SK-N-SH (cell line): ENCODE measurements around the gene SIAH3. TPM values are rescaled to one million over a fixed set of nuclear protein-coding genes. Genes with fewer than 3 reads are reported as not detected.

Experiments
- CTCF ChIA-PET: fragments of 300-600, 350-600 bp; formaldehyde crosslinking; extraction: SDS; loops from one replicate; lab custom pipeline; 2021; lab: Yijun Ruan, JAX
- POLR2A ChIA-PET: fragments of 350-600 bp; sonication (Branson Sonifier 250); formaldehyde crosslinking; extraction: SDS; loops from one replicate; lab custom pipeline; 2020; ENCODE audit warnings: antibody characterized with exemption, inconsistent platforms; lab: Yijun Ruan, JAX
- DNase-seq: peaks from one replicate; pipeline ENCODE4 v3.0.0; 2012
- H2AFZ ChIP-seq: fragments of 200-600 bp; sonication (generic); 2 replicates; pipeline ENCODE4 v1.8.1; 2016; ENCODE audit warnings: antibody characterized with exemption, mild to moderate bottlenecking, low read depth
- H3F3A ChIP-seq: fragments of 200-600 bp; sonication (generic); replicated peaks from 2 replicates; pipeline ENCODE3; 2016; ENCODE audit warnings: antibody characterized with exemption, mild to moderate bottlenecking; ENCODE audit not compliant: insufficient read depth
- H3K27ac ChIP-seq, 2 experiments: fragments of 200-500 bp in 1 of 2; fragments of 200-600 bp in 1 of 2; sonication (Bioruptor generic) in 1 of 2; sonication (generic), shearing (Covaris generic) in 1 of 2; 2 replicates each; pipeline versions ENCODE4 v1.5.1 to v1.6.1; 2014 to 2016; ENCODE audit warnings: low read depth in 2 of 2, inconsistent platforms in 1 of 2, low read length in 1 of 2, mild to moderate bottlenecking in 1 of 2, mixed read lengths in 1 of 2
- H3K27me3 ChIP-seq: fragments of 200-600 bp; sonication (generic), shearing (Covaris generic); 2 replicates; pipeline ENCODE4 v1.6.1; 2016; ENCODE audit warnings: mixed run types; ENCODE audit not compliant: insufficient read depth
- H3K36me3 ChIP-seq, 2 experiments: fragments of 200-500 bp in 1 of 2; fragments of 200-600 bp in 1 of 2; sonication (Bioruptor generic) in 1 of 2; sonication (generic) in 1 of 2; replicated peaks in 1 of 2; 2 replicates each; pipeline versions ENCODE3 to v1.5.1; 2014 to 2016; ENCODE audit warnings: low read length in 1 of 2, mild to moderate bottlenecking in 1 of 2; ENCODE audit not compliant: insufficient read depth in 2 of 2, control insufficient read depth in 1 of 2
- H3K4me1 ChIP-seq, 2 experiments: fragments of 200-500 bp in 1 of 2; fragments of 200-600 bp in 1 of 2; sonication (Bioruptor generic) in 1 of 2; sonication (generic), shearing (Covaris generic) in 1 of 2; 2 replicates each; pipeline versions ENCODE4 v1.5.1 to v1.6.1; 2014 to 2016; ENCODE audit warnings: low read depth in 1 of 2, low read length in 1 of 2, mixed run types in 1 of 2; ENCODE audit not compliant: insufficient read depth in 2 of 2, control insufficient read depth in 1 of 2
- H3K4me2 ChIP-seq: fragments of 200-600 bp; sonication (generic), shearing (Covaris generic); 2 replicates; pipeline ENCODE4 v1.6.1; 2017; ENCODE audit warnings: mixed run types
- H3K4me3 ChIP-seq, 2 experiments: fragments of 200-500 bp in 1 of 2; fragments of 200-600 bp in 1 of 2; sonication (Bioruptor generic) in 1 of 2; sonication (generic), shearing (Covaris generic) in 1 of 2; 2 replicates each; pipeline versions ENCODE4 v1.5.1 to v1.8.1; 2014 to 2016; ENCODE audit warnings: low read depth in 2 of 2, inconsistent platforms in 1 of 2, low read length in 1 of 2, mild to moderate bottlenecking in 1 of 2, mixed read lengths in 1 of 2, moderate library complexity in 1 of 2
- H3K79me2 ChIP-seq: fragments of 200-600 bp; sonication (generic); 2 replicates; pipeline ENCODE4 v1.8.1; 2017; ENCODE audit warnings: mild to moderate bottlenecking; ENCODE audit not compliant: insufficient read depth
- H3K9ac ChIP-seq: fragments of 200-600 bp; sonication (generic); 2 replicates; pipeline ENCODE4 v1.6.1; 2017; ENCODE audit warnings: mixed run types
- H3K9me2 ChIP-seq: fragments of 200-600 bp; sonication (generic); 2 replicates; pipeline ENCODE4 v1.6.1; 2017; ENCODE audit warnings: mixed run types
- H3K9me3 ChIP-seq: fragments of 200-600 bp; sonication (generic); 2 replicates; pipeline ENCODE4 v1.6.1; 2017; ENCODE audit warnings: mixed run types, mild to moderate bottlenecking, moderate library complexity
- H4K20me1 ChIP-seq: fragments of 200-600 bp; sonication (generic); 2 replicates; pipeline ENCODE4 v1.6.1; 2017; ENCODE audit warnings: mild to moderate bottlenecking, mixed run types; ENCODE audit not compliant: insufficient read depth
- FOSL2 ChIP-seq: IDR thresholded peaks from 2 replicates; pipeline ENCODE4 v1.4.0; 2012; ENCODE audit warnings: low read depth, mild to moderate bottlenecking, moderate library complexity, borderline replicate concordance
- FOXJ3 ChIP-seq: sonication (generic); formaldehyde crosslinking; IDR thresholded peaks from 2 replicates; pipeline ENCODE4 v1.5.1; 2020; ENCODE audit warnings: mild to moderate bottlenecking, missing genetic modification reagents
- FOXM1 ChIP-seq: IDR thresholded peaks from 2 replicates; pipeline ENCODE4 v1.4.0; 2012; ENCODE audit warnings: low read depth, mild to moderate bottlenecking
- GATA2 ChIP-seq: sonication (generic); formaldehyde crosslinking; IDR thresholded peaks from 2 replicates; pipeline ENCODE4 v1.5.0; 2020; ENCODE audit warnings: mild to moderate bottlenecking, missing genetic modification reagents
- RCOR1 ChIP-seq: fragments of 150-350 bp; IDR thresholded peaks from 2 replicates; pipeline ENCODE4 v1.6.1; 2017; ENCODE audit warnings: antibody characterized with exemption, low read length
- RFX5 ChIP-seq: IDR thresholded peaks from 2 replicates; pipeline ENCODE4 v1.6.1; 2012; ENCODE audit warnings: mild to moderate bottlenecking, improper control_type of control experiment, low read length
- TAF1 ChIP-seq: IDR thresholded peaks from 2 replicates; pipeline ENCODE4 v1.6.1; 2012; ENCODE audit warnings: low read depth, mild to moderate bottlenecking, low read length, moderate library complexity, borderline replicate concordance
- WGBS: methylation state at CpG from one replicate; pipeline ENCODE4 v1.1.6; 2017; ENCODE audit warnings: low lambda C conversion rate; 5-methylcytosine and 5-hydroxymethylcytosine counted together
- polyA plus RNA-seq, 3 experiments: library from polyadenylated mRNA; depleted of rRNA; stranded (reverse); fragments of >200 nt; gene quantifications; 2 replicates each; pipeline ENCODE4 v1.2.3, GENCODE V29; 2012
- TF ChIP-seq, protein P1 (sequence below): fragments of 150-350 bp; IDR thresholded peaks from 2 replicates; pipeline ENCODE4 v1.6.1; 2017; ENCODE audit warnings: antibody characterized with exemption, low read length, low read depth, borderline replicate concordance
- TF ChIP-seq, protein P2 (sequence below): IDR thresholded peaks from 2 replicates; pipeline ENCODE4 v1.4.0; 2012; ENCODE audit warnings: low read depth, borderline replicate concordance
- TF ChIP-seq, protein P3 (sequence below): IDR thresholded peaks from 2 replicates; pipeline ENCODE4 v1.4.0; 2012; ENCODE audit warnings: low read depth, borderline replicate concordance
- TF ChIP-seq, protein P4 (sequence below): fragments of 150-350 bp; IDR thresholded peaks from 2 replicates; pipeline ENCODE4 v1.6.1; 2016; ENCODE audit warnings: mild to moderate bottlenecking, low read depth, low read length

Gene SIAH3
- polyA plus RNA-seq, 1 of the 3 experiments (the other 2 are of a cell fraction): 0.08 TPM

DNA sequence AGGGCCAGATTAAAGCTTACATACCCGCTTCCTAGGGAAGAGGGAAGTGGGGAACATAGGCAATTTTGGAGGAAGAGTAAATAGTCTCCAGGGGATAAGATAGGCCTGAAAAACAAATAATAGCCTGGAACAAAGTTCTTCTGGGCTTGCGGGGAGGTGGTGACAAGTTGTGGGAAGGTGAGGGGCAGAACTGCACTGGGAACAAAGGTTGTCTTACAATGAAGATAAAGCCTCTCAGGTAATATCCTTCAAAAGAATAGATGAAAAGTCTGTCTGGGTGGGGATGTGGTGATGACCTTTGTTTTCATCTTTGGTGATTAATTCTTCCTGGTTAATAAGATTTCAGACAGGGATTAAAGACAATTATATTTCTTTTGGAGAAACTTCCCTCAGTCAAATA lies 80.7 kb downstream of the SIAH3 start (continued):
- TF ChIP-seq, protein P1, sequence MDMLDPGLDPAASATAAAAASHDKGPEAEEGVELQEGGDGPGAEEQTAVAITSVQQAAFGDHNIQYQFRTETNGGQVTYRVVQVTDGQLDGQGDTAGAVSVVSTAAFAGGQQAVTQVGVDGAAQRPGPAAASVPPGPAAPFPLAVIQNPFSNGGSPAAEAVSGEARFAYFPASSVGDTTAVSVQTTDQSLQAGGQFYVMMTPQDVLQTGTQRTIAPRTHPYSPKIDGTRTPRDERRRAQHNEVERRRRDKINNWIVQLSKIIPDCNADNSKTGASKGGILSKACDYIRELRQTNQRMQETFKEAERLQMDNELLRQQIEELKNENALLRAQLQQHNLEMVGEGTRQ: no peak
- TF ChIP-seq TAF1: no peak
- TF ChIP-seq, all 33 proteins: peak for 0

DNA sequence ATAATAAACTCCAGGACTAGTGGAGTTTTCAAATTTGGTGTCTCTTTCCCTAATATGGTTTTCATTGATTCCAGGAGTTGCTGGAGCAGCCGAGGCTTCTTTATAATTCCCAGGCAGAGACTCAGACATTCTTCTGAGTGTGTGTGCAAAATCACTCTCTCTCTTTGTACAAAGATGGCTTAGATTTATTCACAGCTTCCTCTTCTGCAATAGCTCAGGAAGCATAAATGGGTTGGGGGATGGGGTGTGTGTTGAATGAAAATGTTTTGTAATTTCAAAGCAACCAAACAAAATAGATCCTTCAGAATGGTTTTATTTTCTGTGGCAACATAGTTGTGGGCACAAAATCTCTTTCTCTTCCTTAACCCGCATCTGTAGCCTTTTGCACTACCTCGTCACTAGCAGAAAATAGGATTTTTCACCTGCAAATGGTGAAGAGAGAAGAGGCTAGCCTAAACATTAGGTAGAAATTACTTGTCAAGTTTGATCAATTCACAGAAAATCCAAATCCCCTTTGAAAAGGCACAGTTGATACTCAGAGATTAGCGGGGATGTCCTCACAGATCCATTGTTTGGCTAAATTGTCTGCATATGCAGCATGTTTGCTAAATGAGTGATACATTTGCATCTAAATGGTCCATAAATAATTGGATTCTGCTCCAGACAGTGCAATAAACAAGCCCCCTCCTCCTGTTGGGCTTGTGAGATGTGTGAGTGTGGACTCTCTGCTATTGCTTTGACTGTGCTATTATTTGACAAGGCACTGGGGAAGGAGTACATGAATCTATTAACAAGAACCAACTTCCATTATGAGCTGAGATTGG lies 82.7 kb downstream of the SIAH3 start:
- H3K9me3 ChIP-seq: no peaks in the 10 kb centered on the region
- no peaks in the 10 kb centered on the region for H3K9me2 ChIP-seq
- ChIA-PET POLR2A (no interaction called here), CTCF (no interaction called here)
- no peaks in the 10 kb centered on the region for H3K36me3 ChIP-seq
- peaks cover 0 to 2% of the 10 kb centered on the region in 2 experiments; a peak in 3 of 4 replicates for H3K4me1 ChIP-seq
- H2AFZ ChIP-seq: no peak overlapping the region
- no peak overlapping the region for H3K4me3 ChIP-seq
- no peak for DNase-seq
- TF ChIP-seq RFX5 (no peak), FOSL2 (no peak), FOXM1 (no peak), RCOR1 (no peak), GATA2 (CRISPR knock-in tag) (no peak), FOXJ3 (no peak)
- TF ChIP-seq, protein P2, sequence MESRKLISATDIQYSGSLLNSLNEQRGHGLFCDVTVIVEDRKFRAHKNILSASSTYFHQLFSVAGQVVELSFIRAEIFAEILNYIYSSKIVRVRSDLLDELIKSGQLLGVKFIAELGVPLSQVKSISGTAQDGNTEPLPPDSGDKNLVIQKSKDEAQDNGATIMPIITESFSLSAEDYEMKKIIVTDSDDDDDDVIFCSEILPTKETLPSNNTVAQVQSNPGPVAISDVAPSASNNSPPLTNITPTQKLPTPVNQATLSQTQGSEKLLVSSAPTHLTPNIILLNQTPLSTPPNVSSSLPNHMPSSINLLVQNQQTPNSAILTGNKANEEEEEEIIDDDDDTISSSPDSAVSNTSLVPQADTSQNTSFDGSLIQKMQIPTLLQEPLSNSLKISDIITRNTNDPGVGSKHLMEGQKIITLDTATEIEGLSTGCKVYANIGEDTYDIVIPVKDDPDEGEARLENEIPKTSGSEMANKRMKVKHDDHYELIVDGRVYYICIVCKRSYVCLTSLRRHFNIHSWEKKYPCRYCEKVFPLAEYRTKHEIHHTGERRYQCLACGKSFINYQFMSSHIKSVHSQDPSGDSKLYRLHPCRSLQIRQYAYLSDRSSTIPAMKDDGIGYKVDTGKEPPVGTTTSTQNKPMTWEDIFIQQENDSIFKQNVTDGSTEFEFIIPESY: no peak
- TF ChIP-seq, protein P3, sequence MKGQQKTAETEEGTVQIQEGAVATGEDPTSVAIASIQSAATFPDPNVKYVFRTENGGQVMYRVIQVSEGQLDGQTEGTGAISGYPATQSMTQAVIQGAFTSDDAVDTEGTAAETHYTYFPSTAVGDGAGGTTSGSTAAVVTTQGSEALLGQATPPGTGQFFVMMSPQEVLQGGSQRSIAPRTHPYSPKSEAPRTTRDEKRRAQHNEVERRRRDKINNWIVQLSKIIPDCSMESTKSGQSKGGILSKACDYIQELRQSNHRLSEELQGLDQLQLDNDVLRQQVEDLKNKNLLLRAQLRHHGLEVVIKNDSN: no peak
- TF ChIP-seq, protein P4, sequence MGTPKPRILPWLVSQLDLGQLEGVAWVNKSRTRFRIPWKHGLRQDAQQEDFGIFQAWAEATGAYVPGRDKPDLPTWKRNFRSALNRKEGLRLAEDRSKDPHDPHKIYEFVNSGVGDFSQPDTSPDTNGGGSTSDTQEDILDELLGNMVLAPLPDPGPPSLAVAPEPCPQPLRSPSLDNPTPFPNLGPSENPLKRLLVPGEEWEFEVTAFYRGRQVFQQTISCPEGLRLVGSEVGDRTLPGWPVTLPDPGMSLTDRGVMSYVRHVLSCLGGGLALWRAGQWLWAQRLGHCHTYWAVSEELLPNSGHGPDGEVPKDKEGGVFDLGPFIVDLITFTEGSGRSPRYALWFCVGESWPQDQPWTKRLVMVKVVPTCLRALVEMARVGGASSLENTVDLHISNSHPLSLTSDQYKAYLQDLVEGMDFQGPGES: no peak
- no peak overlapping the region for H3K27ac ChIP-seq
- H4K20me1 ChIP-seq: no peaks in the 10 kb centered on the region
- no peaks in the 10 kb centered on the region for H3K79me2 ChIP-seq
- WGBS: 59% methylated on average over 4 of the region's 4 CpGs
- H3F3A ChIP-seq: no peaks in the 10 kb centered on the region
- no peak overlapping the region for H3K4me2 ChIP-seq
- no peaks in the 10 kb centered on the region for H3K27me3 ChIP-seq
- no peak overlapping the region for H3K9ac ChIP-seq
